ENCODE data around the gene PLCE1. TPM values are rescaled to one million over a fixed set of nuclear protein-coding genes. Genes with fewer than 3 reads are reported as not detected.

The PLCE1 gene
- total and polyA plus RNA-seq, 2 of the 8 experiments (the other 6 are each of a cell fraction or from before 2014, with no cell fraction given): 0.05 to 0.06 TPM

- Histone ChIP-seq H3K23ac (ENCODE audit: insufficient read length) (no peak overlapping the region), H3K18ac (ENCODE audit: extremely low read depth, low read length) (no peak overlapping the region), H4K8ac (ENCODE audit: extremely low read depth, insufficient read depth, low read length) (no peak overlapping the region), H3K79me2 (ENCODE audit: control insufficient read depth in 1 of 2, insufficient read depth in 2 of 2, low read length in 2 of 2) (no peaks in the 10 kb centered on the region), H3K23me2 (ENCODE audit: low read depth, low read length) (peaks cover 2% of the 10 kb centered on the region; the same call in 1 of the 2 replicates), H3K27ac (ENCODE audit: low read depth, low read length) (no peak overlapping the region), H3K4me1 (replicated peaks in 1 of 4; ENCODE audit: control insufficient read depth in 3 of 4, insufficient read depth in 4 of 4, low read length in 3 of 4) (peaks cover 0 to 4% (median 0%) of the 10 kb centered on the region in 4 experiments; a peak in 2 of 7 replicates), H4K91ac (replicated peaks; ENCODE audit: insufficient read length, low read length) (no peak overlapping the region), H3K9ac (replicated peaks in 1 of 4; ENCODE audit: extremely low read depth in 1 of 4, low read depth in 3 of 4, low read length in 3 of 4) (no peak overlapping the region), H3K36me3 (ENCODE audit: control insufficient read depth in 2 of 4, insufficient read depth in 4 of 4, low read length in 3 of 4) (no peaks in the 10 kb centered on the region), H3K79me1 (ENCODE audit: low read depth, low read length) (no peaks in the 10 kb centered on the region), H3K56ac (replicated peaks; ENCODE audit: insufficient read length, low read depth, low read length) (no peak overlapping the region), H2BK20ac (ENCODE audit: low read length) (no peak overlapping the region), H3K4me2 (ENCODE audit: insufficient read depth in 1 of 2, low read depth in 2 of 2, low read length in 2 of 2) (no peak overlapping the region), H2BK12ac (ENCODE audit: low read depth, low read length) (no peak overlapping the region), H2BK15ac (ENCODE audit: low read length) (no peak overlapping the region), H2BK5ac (ENCODE audit: low read depth, low read length) (no peak overlapping the region), H3K14ac (ENCODE audit: insufficient read length) (no peak overlapping the region), H4K5ac (ENCODE audit: insufficient read length, low read depth, low read length) (no peak overlapping the region), H3K9me3 (ENCODE audit: insufficient read depth in 2 of 2, low read depth in 1 of 2, low read length in 1 of 2) (0 out of 4 replicates have a peak, but pooled peaks cover 0 to 8% of the 10 kb centered on the region in 2 experiments), H2BK120ac (replicated peaks; ENCODE audit: low read depth, low read length) (no peak overlapping the region), H2AFZ (ENCODE audit: low read length) (no peak overlapping the region), H3K4ac (replicated peaks; ENCODE audit: insufficient read length, low read depth, low read length) (no peak overlapping the region), H2AK5ac (ENCODE audit: low read depth, low read length) (no peak overlapping the region), H3K27me3 (replicated peaks in 1 of 4; ENCODE audit: control insufficient read depth in 3 of 4, extremely low read depth in 1 of 4, insufficient read depth in 3 of 4, low read length in 3 of 4) (no peaks in the 10 kb centered on the region), H4K20me1 (replicated peaks in 1 of 2; ENCODE audit: control insufficient read depth in 1 of 2, insufficient read depth in 2 of 2, low read length in 2 of 2) (no peaks in the 10 kb centered on the region), H3K4me3 (ENCODE audit: extremely low read depth in 1 of 4, insufficient read depth in 2 of 4, low read depth in 3 of 4, low read length in 4 of 4) (no peak overlapping the region)
- ChIA-PET CTCF (ENCODE audit: partially characterized antibody) (no interaction called here), POLR2A (ENCODE audit: partially characterized antibody) (no interaction called here)
- DNase-seq (ENCODE audit: low read depth in 1 of 2, low spot score in 2 of 2) (no peak), FAIRE-seq (no peak)
- no peak for TF ChIP-seq RBBP5 (IDR thresholded peaks at IDR 0.05; ENCODE audit: borderline replicate concordance, low read depth, low read length)
- no peak for TF ChIP-seq GTF2F1 (IDR thresholded peaks at IDR 0.05; ENCODE audit: borderline replicate concordance, low read depth, low read length)
- no peak for TF ChIP-seq POU5F1 (IDR thresholded peaks at IDR 0.05; ENCODE audit: low read depth, low read length)
- no peak for TF ChIP-seq GABPA (IDR thresholded peaks at IDR 0.05; ENCODE audit: borderline replicate concordance, insufficient read depth, low read length)
- no peak for TF ChIP-seq BACH1 (IDR thresholded peaks at IDR 0.05; ENCODE audit: low read length)
- no peak for TF ChIP-seq CTCF (IDR thresholded peaks at IDR 0.05; ENCODE audit: control extremely low read depth in 1 of 3, insufficient read depth in 1 of 3, low read depth in 1 of 3, low read length in 3 of 3)
- no peak for TF ChIP-seq TBP (IDR thresholded peaks at IDR 0.05; ENCODE audit: low read depth, low read length)
- no peak for TF ChIP-seq SUZ12 (IDR thresholded peaks at IDR 0.05; ENCODE audit: low read length)
- no peak for TF ChIP-seq EZH2 (IDR thresholded peaks at IDR 0.05; ENCODE audit: low read depth, low read length, severe bottlenecking)
- no peak for TF ChIP-seq TAF7 (optimal IDR thresholded peaks at IDR 0.05; ENCODE audit: borderline replicate concordance, low read depth, low read length)
- TF ChIP-seq HDAC2 (IDR thresholded peaks at IDR 0.05; ENCODE audit: borderline replicate concordance in 1 of 2, low read depth in 2 of 2, low read length in 2 of 2): no peak
- TF ChIP-seq SIX5 (IDR thresholded peaks at IDR 0.05; ENCODE audit: low read depth, low read length): no peak
- no peak for TF ChIP-seq POLR2A (IDR thresholded peaks at IDR 0.05; ENCODE audit: control extremely low read depth in 1 of 2, low read depth in 2 of 2, low read length in 2 of 2)
Observed at GRCh38 chr10:94010886-94011285, 17.2 kb downstream of the PLCE1 start.

Data from H1 (cell line).